ENCODE data around the gene PLEKHJ1. TPM values are rescaled to one million over a fixed set of nuclear protein-coding genes. Genes with fewer than 3 reads are reported as not detected.

The PLEKHJ1 gene
- total and polyA plus RNA-seq, 2 of the 13 experiments (the other 11 are each of a cell fraction or from before 2014, with no cell fraction given), result 70.5 to 130 TPM

DNA sequence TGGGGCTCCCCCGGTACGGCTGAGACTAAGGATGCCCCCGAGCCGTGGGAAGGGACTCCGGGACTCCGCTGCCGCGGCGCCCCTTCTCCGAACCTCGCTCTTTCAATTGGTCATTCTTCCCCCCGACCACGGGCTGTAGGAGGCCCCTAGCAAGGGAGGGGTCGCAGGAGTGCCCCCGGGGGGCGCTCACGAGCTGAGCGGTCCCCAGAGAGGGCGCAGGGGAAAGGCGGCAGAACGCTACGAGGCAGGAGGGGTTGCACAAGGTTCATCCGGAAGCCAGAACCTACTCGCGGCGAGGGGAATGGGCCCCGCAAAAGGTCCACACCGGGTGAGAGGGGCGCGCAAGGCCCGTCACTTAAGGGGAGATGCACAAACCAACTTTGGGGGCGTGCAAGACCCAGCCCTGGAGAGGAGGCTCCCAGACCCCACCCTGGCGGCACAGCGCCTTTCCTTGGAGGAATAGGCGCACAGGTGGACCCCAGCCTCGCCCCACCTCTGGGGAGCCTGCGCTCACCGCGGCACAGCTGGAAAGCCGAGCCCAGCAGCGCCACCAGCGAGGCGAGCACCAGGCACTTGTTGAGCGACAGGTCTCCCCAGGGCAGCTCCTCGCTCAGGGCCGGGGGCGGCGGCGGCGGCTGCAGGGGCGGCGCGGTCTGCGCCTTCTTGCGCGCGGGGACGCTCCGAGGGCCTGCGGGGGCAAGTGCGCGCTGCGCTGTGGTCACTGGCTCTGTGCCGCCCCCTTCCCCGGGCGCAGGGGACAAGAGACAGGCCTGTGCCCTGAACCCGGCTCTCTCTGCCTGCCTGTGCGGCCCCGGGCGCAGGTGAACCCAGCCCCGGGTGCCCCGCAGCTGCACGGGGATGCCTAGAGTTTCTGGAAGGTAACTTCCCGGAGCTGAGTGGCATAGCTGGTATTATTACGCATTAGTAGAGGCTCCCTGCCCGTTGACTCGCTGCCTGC, 17.3 kb upstream of the PLEKHJ1 start (continued):
- TF ChIP-seq, protein P1, sequence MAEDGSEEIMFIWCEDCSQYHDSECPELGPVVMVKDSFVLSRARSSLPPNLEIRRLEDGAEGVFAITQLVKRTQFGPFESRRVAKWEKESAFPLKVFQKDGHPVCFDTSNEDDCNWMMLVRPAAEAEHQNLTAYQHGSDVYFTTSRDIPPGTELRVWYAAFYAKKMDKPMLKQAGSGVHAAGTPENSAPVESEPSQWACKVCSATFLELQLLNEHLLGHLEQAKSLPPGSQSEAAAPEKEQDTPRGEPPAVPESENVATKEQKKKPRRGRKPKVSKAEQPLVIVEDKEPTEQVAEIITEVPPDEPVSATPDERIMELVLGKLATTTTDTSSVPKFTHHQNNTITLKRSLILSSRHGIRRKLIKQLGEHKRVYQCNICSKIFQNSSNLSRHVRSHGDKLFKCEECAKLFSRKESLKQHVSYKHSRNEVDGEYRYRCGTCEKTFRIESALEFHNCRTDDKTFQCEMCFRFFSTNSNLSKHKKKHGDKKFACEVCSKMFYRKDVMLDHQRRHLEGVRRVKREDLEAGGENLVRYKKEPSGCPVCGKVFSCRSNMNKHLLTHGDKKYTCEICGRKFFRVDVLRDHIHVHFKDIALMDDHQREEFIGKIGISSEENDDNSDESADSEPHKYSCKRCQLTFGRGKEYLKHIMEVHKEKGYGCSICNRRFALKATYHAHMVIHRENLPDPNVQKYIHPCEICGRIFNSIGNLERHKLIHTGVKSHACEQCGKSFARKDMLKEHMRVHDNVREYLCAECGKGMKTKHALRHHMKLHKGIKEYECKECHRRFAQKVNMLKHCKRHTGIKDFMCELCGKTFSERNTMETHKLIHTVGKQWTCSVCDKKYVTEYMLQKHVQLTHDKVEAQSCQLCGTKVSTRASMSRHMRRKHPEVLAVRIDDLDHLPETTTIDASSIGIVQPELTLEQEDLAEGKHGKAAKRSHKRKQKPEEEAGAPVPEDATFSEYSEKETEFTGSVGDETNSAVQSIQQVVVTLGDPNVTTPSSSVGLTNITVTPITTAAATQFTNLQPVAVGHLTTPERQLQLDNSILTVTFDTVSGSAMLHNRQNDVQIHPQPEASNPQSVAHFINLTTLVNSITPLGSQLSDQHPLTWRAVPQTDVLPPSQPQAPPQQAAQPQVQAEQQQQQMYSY (CRISPR knock-in tag; IDR thresholded peaks at IDR 0.05), result no peak
- TF ChIP-seq MXD4 (CRISPR knock-in tag; IDR thresholded peaks at IDR 0.05) (peak; percentile 59; the same call in 1 of the 2 replicates), ARHGAP35 (CRISPR knock-in tag; IDR thresholded peaks at IDR 0.05; ENCODE audit: borderline replicate concordance) (peak; percentile 36; the same call in 1 of the 2 replicates), BRD4 (CRISPR knock-in tag; IDR thresholded peaks at IDR 0.05) (0 out of 2 replicates have a peak, but pooled peaks have one; percentile 13), LCORL (IDR thresholded peaks at IDR 0.05) (no peak), LCORL (CRISPR knock-in tag; IDR thresholded peaks at IDR 0.05) (peak; percentile 72), HNRNPL (IDR thresholded peaks at IDR 0.05; ENCODE audit: low read depth, low read length) (peak; percentile 58; the same call in 1 of the 2 replicates), YY1 (IDR thresholded peaks at IDR 0.05; ENCODE audit: insufficient read depth, insufficient replicate concordance, low read depth, low read length) (no peak), ZNF546 (CRISPR knock-in tag; conservative IDR thresholded peaks at IDR 0.05) (peak; percentile 64; the same call in 1 of the 2 replicates), SRF (IDR thresholded peaks at IDR 0.05; ENCODE audit: low read depth, low read length) (no peak), ESRRA (CRISPR knock-in tag; IDR thresholded peaks at IDR 0.05; ENCODE audit: low read depth) (0 out of 2 replicates have a peak, but pooled peaks have one; percentile 31)
- TF ChIP-seq, protein P2, sequence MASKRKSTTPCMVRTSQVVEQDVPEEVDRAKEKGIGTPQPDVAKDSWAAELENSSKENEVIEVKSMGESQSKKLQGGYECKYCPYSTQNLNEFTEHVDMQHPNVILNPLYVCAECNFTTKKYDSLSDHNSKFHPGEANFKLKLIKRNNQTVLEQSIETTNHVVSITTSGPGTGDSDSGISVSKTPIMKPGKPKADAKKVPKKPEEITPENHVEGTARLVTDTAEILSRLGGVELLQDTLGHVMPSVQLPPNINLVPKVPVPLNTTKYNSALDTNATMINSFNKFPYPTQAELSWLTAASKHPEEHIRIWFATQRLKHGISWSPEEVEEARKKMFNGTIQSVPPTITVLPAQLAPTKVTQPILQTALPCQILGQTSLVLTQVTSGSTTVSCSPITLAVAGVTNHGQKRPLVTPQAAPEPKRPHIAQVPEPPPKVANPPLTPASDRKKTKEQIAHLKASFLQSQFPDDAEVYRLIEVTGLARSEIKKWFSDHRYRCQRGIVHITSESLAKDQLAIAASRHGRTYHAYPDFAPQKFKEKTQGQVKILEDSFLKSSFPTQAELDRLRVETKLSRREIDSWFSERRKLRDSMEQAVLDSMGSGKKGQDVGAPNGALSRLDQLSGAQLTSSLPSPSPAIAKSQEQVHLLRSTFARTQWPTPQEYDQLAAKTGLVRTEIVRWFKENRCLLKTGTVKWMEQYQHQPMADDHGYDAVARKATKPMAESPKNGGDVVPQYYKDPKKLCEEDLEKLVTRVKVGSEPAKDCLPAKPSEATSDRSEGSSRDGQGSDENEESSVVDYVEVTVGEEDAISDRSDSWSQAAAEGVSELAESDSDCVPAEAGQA (IDR thresholded peaks at IDR 0.05; ENCODE audit: low read depth), result peak; percentile 40; the same call in 1 of the 2 replicates
- TF ChIP-seq, protein P2 (CRISPR knock-in tag; IDR thresholded peaks at IDR 0.05; ENCODE audit: borderline replicate concordance), result no peak
- TF ChIP-seq, protein P3, sequence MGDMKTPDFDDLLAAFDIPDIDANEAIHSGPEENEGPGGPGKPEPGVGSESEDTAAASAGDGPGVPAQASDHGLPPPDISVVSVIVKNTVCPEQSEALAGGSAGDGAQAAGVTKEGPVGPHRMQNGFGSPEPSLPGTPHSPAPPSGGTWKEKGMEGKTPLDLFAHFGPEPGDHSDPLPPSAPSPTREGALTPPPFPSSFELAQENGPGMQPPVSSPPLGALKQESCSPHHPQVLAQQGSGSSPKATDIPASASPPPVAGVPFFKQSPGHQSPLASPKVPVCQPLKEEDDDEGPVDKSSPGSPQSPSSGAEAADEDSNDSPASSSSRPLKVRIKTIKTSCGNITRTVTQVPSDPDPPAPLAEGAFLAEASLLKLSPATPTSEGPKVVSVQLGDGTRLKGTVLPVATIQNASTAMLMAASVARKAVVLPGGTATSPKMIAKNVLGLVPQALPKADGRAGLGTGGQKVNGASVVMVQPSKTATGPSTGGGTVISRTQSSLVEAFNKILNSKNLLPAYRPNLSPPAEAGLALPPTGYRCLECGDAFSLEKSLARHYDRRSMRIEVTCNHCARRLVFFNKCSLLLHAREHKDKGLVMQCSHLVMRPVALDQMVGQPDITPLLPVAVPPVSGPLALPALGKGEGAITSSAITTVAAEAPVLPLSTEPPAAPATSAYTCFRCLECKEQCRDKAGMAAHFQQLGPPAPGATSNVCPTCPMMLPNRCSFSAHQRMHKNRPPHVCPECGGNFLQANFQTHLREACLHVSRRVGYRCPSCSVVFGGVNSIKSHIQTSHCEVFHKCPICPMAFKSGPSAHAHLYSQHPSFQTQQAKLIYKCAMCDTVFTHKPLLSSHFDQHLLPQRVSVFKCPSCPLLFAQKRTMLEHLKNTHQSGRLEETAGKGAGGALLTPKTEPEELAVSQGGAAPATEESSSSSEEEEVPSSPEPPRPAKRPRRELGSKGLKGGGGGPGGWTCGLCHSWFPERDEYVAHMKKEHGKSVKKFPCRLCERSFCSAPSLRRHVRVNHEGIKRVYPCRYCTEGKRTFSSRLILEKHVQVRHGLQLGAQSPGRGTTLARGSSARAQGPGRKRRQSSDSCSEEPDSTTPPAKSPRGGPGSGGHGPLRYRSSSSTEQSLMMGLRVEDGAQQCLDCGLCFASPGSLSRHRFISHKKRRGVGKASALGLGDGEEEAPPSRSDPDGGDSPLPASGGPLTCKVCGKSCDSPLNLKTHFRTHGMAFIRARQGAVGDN (CRISPR knock-in tag; IDR thresholded peaks at IDR 0.05), result peak; percentile 83
